Keratinocyte (primary cell): ENCODE data around the gene PVR.

Experiments used
- EZH2 ChIP-seq: IDR thresholded peaks from one replicate; pipeline ENCODE4 v1.6.1; 2012; ENCODE audit warnings: inconsistent platforms, mild to moderate bottlenecking, low read length, moderate library complexity
- TF ChIP-seq, protein P1 (sequence below), 3 experiments: IDR thresholded peaks in 1 of 3; conservative IDR thresholded peaks in 1 of 3; optimal IDR thresholded peaks in 1 of 3; 2 replicates in 2 of 3; 3 replicates in 1 of 3; pipeline versions ENCODE3 to v1.5.1; 2011; ENCODE audit warnings: low read length in 3 of 3, mild to moderate bottlenecking in 3 of 3, moderate library complexity in 2 of 3, control low read depth in 1 of 3, inconsistent platforms in 1 of 3; ENCODE audit not compliant: insufficient read depth in 2 of 3; ENCODE audit errors: extremely low read depth in 1 of 3

DNA sequence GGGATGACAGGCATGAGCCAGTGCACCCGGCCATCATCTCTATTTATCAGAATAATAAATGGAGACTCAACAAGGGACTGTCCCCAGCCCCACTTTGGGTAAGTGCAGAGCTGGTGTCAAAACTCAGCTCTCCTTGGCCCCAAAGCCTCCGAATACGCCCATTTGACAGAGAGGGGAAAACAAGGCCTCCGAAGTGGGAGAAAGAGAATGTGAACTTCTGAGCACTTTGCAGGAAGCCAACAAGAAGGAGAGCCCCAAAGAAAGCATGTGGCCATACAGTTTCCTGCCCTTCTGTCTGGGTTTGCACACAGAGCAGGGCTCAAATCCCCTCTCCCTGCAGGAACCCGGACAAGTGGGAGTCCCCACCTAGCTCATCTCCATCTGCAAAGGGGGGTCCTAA, 56.8 kb downstream of the PVR start:
- TF ChIP-seq, protein P1, sequence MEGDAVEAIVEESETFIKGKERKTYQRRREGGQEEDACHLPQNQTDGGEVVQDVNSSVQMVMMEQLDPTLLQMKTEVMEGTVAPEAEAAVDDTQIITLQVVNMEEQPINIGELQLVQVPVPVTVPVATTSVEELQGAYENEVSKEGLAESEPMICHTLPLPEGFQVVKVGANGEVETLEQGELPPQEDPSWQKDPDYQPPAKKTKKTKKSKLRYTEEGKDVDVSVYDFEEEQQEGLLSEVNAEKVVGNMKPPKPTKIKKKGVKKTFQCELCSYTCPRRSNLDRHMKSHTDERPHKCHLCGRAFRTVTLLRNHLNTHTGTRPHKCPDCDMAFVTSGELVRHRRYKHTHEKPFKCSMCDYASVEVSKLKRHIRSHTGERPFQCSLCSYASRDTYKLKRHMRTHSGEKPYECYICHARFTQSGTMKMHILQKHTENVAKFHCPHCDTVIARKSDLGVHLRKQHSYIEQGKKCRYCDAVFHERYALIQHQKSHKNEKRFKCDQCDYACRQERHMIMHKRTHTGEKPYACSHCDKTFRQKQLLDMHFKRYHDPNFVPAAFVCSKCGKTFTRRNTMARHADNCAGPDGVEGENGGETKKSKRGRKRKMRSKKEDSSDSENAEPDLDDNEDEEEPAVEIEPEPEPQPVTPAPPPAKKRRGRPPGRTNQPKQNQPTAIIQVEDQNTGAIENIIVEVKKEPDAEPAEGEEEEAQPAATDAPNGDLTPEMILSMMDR (optimal IDR thresholded peaks at IDR 0.05 in 1 of 3, IDR thresholded peaks at IDR 0.05 in 1 of 3, conservative IDR thresholded peaks at IDR 0.05 in 1 of 3; ENCODE audit: extremely low read depth in 1 of 3, insufficient read depth in 2 of 3, low read length in 3 of 3): no peak
- no peak for TF ChIP-seq EZH2
